Globus pallidus (tissue), 1 donor: ENCODE measurements around the gene ALK.

Source experiments
- DNase-seq: peaks from one replicate; pipeline ENCODE4 v3.0.0-alpha.2; 2015; ENCODE audit warnings: low spot score

The ALK gene

GRCh38 chr2:29192526-29192925 lies 728.9 kb downstream of the ALK start:
- no peak for DNase-seq

GRCh38 chr2:29191817-29192216 lies 729.6 kb downstream of the ALK start:
- no peak for DNase-seq

DNA sequence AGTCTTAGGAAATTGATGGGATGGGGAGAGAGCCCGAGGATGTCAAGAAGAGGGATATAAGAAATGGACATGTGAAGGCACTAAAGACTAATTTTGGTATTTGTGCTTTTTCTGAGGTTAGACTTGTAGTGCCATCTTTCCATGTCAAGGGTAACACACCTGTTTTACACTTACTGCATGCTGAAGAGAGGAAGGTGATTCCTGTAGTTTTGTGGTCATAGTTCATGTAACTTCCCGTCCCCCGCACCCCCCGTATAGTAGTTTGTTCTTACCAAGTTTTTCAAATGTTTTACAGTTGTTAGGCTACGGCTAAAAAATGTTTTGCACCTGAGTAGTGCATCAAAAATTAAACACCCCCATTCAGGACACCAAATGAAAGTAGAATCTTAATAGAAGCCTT lies 732.3 kb downstream of the ALK start:
- no peak for DNase-seq

GRCh38 chr2:29187926-29188325 lies 733.5 kb downstream of the ALK start:
- DNase-seq = no peak

GRCh38 chr2:29186817-29187216 lies 734.6 kb downstream of the ALK start:
- DNase-seq = no peak

- DNase-seq = no peak
Observed at GRCh38 chr2:29184531-29184930, 736.9 kb downstream of the ALK start.

- DNase-seq = no peak
Observed at GRCh38 chr2:29182920-29183319, 738.5 kb downstream of the ALK start.

- DNase-seq = no peak
Observed at GRCh38 chr2:29182334-29182733, 739.1 kb downstream of the ALK start.

GRCh38 chr2:29175338-29175737 lies 746.0 kb downstream of the ALK start:
- no peak for DNase-seq

- no peak for DNase-seq
Observed at GRCh38 chr2:29174937-29175336, 746.4 kb downstream of the ALK start.

DNA sequence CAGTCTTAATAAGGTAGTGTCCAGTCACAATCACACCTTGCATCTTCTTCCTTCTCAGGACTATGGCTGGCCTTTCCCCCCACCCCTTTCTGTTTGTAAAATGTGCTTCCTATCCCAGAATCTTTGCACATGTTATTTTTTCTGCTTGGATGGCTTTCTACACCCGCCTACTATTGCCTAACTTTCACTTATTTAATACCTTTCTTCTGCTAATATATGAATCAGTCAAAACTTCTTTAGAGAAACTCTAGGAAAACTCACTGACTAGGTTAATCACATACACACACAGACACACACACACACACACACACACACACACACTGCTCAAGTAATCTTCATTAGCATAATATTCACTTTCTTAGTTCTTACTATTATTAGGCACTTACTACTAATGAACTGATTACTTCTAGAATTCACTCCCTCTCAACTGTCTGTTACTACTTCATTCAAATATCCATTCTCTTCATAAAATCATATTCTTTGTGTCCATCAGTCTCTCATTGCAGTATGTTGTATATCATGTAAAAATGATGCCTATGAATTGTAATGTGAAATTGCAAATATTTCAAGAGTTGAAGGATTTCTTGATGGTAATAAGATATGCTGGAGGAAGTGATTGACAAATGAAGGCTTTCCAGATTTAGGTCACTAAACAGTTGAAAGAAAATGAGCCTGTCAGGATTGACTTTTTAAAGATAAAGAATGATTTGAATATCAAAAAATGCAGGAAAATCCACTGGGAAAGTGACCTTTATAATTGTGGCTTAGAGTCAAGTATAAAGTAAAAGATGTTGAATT lies 754.9 kb downstream of the ALK start:
- no peak for DNase-seq

GRCh38 chr2:29165362-29166241 lies 755.8 kb downstream of the ALK start:
- no peak for DNase-seq

DNA sequence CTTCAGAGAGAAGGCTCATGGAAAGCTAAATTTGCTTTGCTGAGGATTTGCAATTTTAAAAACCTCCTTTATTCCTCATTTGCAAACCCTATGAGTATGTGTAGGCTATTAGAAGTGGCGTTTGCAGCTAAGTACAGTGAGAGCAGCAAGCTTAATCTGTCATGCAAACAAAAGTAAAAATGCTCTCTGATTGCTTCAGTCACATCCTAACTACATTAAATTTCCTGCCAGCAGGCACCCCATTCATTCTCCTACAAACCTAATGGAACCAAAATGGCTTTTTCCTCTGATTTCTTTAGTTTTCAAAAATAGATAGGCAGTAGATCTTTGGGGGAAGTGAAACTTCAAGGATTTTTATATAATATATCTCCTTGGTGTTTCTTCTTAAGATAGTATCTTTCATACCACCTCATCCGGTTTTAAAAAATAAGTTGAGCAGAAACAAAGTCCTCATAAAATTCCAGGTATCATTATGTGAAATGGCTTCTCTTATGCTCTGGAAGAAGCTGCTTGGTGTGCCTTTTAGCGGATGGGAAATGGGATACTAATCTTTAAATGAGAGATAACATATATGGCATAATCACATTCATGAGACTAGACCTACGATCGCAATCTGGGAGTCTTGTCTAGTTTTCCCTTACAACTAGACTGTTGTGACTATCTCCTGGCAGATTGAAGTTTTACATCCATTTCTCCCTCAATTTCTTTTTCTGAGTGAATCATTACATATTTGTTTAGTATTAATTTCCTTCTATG lies 757.1 kb downstream of the ALK start:
- DNase-seq = no peak

- no peak for DNase-seq
Observed at GRCh38 chr2:29162204-29162928, 759.0 kb downstream of the ALK start.

DNA sequence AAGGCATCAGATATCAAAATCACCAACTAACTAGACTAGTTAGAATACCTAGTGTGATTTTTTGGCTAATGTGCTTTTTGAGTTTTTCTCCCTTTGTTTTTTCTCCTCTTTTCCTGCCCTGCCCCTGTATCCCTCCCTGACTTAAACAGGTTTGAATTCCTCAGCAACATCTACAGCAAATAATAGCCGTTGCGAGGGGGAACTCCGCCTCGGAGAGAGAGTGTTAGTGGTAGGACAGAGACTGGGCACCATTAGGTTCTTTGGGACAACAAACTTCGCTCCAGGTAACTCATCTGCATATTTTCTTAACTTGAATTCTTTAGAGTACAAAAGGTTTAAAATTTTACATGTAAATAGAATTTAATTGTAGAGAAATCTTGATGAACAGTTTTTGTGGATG lies 761.2 kb downstream of the ALK start:
- no peak for DNase-seq

GRCh38 chr2:29159125-29159524 lies 762.3 kb downstream of the ALK start:
- DNase-seq = no peak

DNA sequence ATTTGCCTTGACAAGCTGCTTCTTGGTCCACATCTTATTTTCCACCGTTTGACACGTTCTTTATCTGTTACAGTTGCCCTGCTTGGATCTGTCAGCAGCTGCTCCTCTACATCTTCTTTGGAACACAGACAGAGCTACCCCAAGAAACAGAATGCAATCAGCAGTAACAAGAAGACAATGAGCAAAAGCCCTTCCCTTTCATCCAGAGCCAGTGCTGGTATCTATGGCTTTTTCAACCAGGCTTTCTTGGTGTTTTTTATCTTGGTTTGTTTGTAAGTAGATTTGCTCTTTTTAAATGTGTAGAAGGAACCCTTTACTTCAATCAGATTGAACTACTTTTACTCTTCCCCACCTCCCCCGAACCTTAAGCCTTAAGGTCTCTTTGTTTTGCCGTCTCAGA lies 764.3 kb downstream of the ALK start:
- DNase-seq = no peak

- DNase-seq = no peak
Observed at GRCh38 chr2:29155578-29155977, 765.8 kb downstream of the ALK start.

GRCh38 chr2:29154610-29155009 lies 766.8 kb downstream of the ALK start:
- DNase-seq = no peak

DNA sequence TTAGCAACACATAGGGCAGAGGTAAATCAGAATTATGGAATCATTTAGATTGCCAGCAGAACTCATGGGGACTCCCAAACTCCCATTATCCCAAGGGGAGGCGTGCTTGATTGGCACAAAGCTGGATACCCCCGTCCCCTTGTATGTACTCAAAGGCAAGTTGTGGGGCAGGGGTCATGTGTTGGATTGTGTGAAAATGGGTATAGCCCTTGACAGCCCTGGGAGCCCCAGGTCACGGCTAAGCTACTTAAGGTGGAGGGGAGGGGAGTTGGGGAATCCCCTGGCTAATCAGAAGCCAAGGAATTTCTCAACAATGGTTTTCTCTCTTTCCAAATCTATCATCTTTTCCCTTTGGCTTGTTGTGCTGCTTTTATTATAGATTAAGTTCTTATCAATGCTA lies 773.4 kb downstream of the ALK start:
- no peak for DNase-seq

DNA sequence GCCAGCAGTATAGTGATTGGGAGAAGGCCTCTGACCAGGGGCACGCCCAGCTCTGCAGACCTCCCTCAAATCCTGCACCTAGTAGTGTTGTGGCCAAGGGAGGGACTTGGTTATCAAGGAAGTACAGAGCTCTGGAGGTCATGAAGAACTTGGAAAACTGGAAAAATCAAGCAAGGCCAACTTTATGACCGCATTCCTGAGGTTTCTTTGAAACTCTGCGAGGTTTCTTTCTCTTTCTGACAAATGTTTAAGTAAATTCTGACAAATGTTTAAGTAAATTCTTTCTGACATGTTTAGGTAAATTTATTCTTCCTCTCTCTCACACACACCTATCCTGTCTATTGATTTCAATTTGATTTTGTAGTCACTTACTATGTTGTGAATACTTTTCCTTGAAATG lies 775.2 kb downstream of the ALK start:
- no peak for DNase-seq

DNA sequence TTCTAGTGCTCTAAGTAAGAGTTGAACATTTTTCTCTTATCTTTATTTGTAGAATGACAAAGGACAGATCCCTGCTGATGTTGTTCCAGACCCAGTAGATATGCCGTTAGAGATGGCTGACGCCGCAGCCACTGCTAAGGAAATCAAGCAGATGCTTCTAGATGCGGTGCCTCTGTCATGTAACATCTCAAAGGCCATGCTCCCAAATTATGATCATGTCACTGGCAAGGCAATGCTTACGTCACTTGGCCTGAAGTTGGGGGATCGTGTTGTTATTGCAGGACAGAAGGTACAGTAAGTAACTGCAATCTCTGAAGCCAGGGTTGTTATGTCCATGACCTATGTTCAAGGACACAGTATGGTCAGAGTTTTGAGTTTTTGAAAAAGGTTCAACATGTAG lies 777.7 kb downstream of the ALK start:
- no peak for DNase-seq
